ENCODE data around the gene ROBO4. TPM values are rescaled to one million over a fixed set of nuclear protein-coding genes. Genes with fewer than 3 reads are reported as not detected.

Gene ROBO4
- total and polyA plus RNA-seq, 2 donors: 1.5 to 3.7 TPM

DNA sequence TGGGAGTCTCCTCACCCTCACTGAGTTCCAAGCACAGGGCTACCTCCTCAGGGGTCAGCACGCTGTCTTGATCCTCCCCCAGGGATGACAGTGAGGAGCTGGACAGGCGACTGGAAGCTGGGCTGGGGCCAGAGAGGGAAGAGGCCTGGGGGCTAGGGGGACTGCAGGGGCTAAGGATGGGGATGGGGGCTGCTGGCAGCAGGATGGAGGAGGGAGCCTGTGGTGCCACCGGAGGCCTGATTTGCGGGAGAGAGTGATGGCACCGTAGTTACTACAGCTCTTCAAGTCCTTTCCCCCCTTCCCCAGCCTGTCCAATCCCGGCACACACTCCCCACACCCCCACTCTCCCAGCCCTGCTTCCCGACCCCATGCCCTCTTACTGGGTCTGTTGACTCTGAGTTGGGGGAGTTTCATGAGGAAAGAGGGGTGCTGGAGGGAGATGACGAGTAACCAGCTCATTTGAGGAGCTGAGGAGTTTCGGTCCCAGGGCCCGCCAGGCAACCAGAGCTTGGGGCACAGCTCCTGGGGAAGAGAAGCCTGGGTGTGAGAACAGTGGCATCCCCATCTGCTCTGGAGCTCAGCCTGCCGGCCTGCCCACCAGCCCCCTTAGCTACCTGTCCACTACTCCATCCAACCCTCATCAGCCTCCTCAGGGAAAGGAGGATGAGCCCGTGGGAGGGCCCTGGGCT lies 10.5 kb downstream of the ROBO4 start:
- Histone ChIP-seq H3K27ac (ENCODE audit: low read depth in 1 of 2, low read length in 1 of 2) (no peak overlapping the region), H3K4me3 (ENCODE audit: low read length in 2 of 2) (no peak overlapping the region), H3K27me3 (ENCODE audit: control insufficient read depth in 2 of 2, insufficient read depth in 1 of 2, low read length in 1 of 2) (peaks cover 0 to 5% of the 10 kb centered on the region in 2 donors), H3K4me1 (ENCODE audit: control insufficient read depth in 2 of 2, insufficient read depth in 2 of 2, low read length in 2 of 2) (no peaks in the 10 kb centered on the region), H3K9me3 (ENCODE audit: control insufficient read depth in 2 of 2, insufficient read depth in 1 of 2, low read length in 1 of 2) (no peaks in the 10 kb centered on the region), H3K36me3 (ENCODE audit: control insufficient read depth in 2 of 2, insufficient read depth in 2 of 2, low read length in 1 of 2) (no peaks in the 10 kb centered on the region)
- no peak for DNase-seq (ENCODE audit: low read depth in 6 of 9, low spot score in 9 of 9)
- 96% methylated on average over 12 of the region's 12 CpGs for WGBS

DNA sequence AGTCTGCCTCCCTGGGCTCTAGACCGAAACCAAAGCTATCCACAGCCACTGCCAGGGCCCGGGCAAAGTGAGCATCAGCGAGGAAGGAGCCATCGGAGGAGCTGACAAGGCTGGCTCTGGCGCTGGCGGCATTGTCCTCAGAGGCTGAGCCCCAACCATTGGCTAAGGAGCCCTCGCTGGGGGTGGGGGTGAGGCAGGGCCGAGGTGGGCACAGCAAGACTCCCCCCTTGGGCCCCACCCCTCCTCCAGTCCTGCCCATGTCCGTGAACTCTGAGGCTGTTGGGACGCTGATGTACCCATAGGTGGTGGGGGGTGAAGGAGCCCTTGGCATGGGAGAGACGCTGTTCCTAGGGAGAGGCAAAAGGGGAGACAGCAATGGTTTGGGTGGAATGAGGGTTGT lies 11.2 kb downstream of the ROBO4 start:
- Histone ChIP-seq H3K4me1 (ENCODE audit: control insufficient read depth in 2 of 2, insufficient read depth in 2 of 2, low read length in 2 of 2) (no peaks in the 10 kb centered on the region), H3K36me3 (ENCODE audit: control insufficient read depth in 2 of 2, insufficient read depth in 2 of 2, low read length in 1 of 2) (no peaks in the 10 kb centered on the region), H3K9me3 (ENCODE audit: control insufficient read depth in 2 of 2, insufficient read depth in 1 of 2, low read length in 1 of 2) (no peaks in the 10 kb centered on the region), H3K27me3 (ENCODE audit: control insufficient read depth in 2 of 2, insufficient read depth in 1 of 2, low read length in 1 of 2) (peaks cover 0 to 5% of the 10 kb centered on the region in 2 donors), H3K27ac (ENCODE audit: low read depth in 1 of 2, low read length in 1 of 2) (no peak overlapping the region), H3K4me3 (ENCODE audit: low read length in 2 of 2) (no peak overlapping the region)
- DNase-seq (ENCODE audit: low read depth in 6 of 9, low spot score in 9 of 9): no peak
- WGBS: 96% methylated on average over 11 of the region's 11 CpGs

DNA sequence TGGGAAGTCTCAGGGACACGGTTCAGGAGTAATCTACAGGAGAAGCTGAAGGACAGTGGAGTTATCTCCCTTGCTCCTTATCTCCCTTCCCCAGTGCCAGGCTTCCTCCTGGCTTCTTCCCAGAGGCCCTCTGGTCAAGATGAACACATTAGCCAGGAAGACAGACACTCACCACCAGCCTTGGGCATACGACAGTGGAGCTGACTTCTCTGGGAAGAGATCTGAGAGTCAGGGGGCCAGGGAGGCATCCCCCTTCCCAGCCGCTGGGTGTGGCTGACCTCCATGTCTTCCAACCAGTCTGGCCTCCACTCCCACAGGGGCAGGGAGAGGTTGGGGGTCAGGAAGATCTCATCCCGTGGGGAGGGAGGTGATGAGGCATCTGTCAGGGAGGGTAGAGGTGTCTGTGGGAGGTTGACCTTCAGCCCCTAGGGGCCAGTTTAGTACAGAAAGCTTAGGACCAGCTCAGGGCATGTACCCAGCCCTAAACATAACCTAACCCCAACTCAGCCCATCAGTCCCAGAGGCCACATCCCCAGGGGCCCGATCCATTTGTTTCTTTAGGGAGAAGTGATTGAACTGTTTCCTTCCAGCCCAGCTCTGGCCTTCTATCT lies 12.7 kb downstream of the ROBO4 start:
- Histone ChIP-seq H3K27ac (ENCODE audit: low read depth in 1 of 2, low read length in 1 of 2) (no peak overlapping the region), H3K36me3 (ENCODE audit: control insufficient read depth in 2 of 2, insufficient read depth in 2 of 2, low read length in 1 of 2) (no peaks in the 10 kb centered on the region), H3K4me1 (ENCODE audit: control insufficient read depth in 2 of 2, insufficient read depth in 2 of 2, low read length in 2 of 2) (no peaks in the 10 kb centered on the region), H3K4me3 (ENCODE audit: low read length in 2 of 2) (no peak overlapping the region), H3K27me3 (ENCODE audit: control insufficient read depth in 2 of 2, insufficient read depth in 1 of 2, low read length in 1 of 2) (peaks cover 0 to 5% of the 10 kb centered on the region in 2 donors), H3K9me3 (ENCODE audit: control insufficient read depth in 2 of 2, insufficient read depth in 1 of 2, low read length in 1 of 2) (no peaks in the 10 kb centered on the region)
- WGBS: 94% methylated on average over 5 of the region's 5 CpGs
- DNase-seq (ENCODE audit: low read depth in 6 of 9, low spot score in 9 of 9): no peak

DNA sequence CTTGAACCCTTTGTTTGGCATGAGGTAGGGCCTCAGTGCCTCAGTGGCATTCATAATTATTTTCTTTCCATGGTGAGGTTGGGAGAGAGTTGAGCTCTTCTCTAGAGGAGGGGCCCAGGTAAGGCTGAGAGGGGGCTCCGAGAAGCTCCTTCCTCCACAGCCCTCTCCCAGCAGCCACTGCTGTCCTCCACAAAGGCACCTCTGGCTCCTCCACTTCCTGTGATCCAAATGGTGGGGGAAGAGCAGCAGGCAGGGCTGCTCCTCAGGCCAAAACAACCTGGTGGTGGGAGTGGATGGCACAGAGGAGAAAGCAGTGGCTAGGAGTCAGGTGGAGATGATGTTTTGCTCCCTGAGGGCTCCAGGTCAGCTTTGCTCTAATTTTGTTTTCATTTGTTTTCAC lies 13.3 kb downstream of the ROBO4 start:
- no peak for DNase-seq (ENCODE audit: low read depth in 6 of 9, low spot score in 9 of 9)
- no peaks in the 10 kb centered on the region for H3K4me1 ChIP-seq (ENCODE audit: control insufficient read depth in 2 of 2, insufficient read depth in 2 of 2, low read length in 2 of 2)
- H3K4me3 ChIP-seq (ENCODE audit: low read length in 2 of 2): no peak overlapping the region
- WGBS: 88% methylated on average over 1 of the region's 1 CpG
- no peaks in the 10 kb centered on the region for H3K9me3 ChIP-seq (ENCODE audit: control insufficient read depth in 2 of 2, insufficient read depth in 1 of 2, low read length in 1 of 2)
- no peak overlapping the region for H3K27ac ChIP-seq (ENCODE audit: low read depth in 1 of 2, low read length in 1 of 2)
- peaks cover 0 to 5% of the 10 kb centered on the region in 2 donors for H3K27me3 ChIP-seq (ENCODE audit: control insufficient read depth in 2 of 2, insufficient read depth in 1 of 2, low read length in 1 of 2)
- H3K36me3 ChIP-seq (ENCODE audit: control insufficient read depth in 2 of 2, insufficient read depth in 2 of 2, low read length in 1 of 2): no peaks in the 10 kb centered on the region

DNA sequence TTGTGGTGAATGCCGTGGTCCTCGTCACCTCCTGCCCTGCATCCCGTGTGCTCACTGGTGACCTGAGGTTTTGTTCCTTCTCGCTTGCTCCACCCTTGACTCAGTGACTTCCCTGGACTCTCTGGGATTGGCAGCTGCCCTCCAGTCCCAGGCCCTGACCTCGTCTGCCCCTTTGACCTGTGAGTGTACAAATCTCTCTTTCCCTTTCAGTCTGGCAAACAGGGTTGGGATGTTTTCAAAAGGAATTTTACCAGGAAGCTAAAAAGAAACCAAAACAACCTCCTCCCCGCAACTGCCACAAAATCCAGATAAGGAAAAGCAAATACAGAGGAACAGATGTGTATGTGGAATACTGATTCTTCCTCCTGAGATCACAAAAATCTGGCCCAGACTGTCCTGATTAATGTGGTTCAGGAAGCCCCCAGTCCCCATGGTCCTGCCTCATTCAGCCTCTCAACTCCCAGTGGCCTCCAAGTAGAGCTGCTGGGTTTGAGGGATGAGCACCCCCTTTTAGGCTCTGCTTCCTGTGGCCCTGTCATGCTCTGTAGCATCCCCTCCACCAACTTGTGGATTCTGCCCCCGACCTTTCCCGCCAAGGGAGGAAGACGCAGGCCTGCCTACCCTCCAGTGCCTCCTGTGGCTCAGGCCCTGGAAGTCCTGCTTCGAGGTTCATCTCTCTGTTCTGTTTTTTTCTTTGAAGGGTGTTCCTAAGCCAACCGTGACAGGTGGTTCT lies 15.2 kb downstream of the ROBO4 start:
- DNase-seq (ENCODE audit: low read depth in 6 of 9, low spot score in 9 of 9): no peak
- WGBS: 71% methylated on average over 11 of the region's 11 CpGs
- Histone ChIP-seq H3K27me3 (ENCODE audit: control insufficient read depth in 2 of 2, insufficient read depth in 1 of 2, low read length in 1 of 2) (peaks cover 1 to 18% of the 10 kb centered on the region in 2 donors), H3K4me3 (ENCODE audit: low read length in 2 of 2) (no peak overlapping the region), H3K9me3 (ENCODE audit: control insufficient read depth in 2 of 2, insufficient read depth in 1 of 2, low read length in 1 of 2) (no peaks in the 10 kb centered on the region), H3K36me3 (ENCODE audit: control insufficient read depth in 2 of 2, insufficient read depth in 2 of 2, low read length in 1 of 2) (no peaks in the 10 kb centered on the region), H3K4me1 (ENCODE audit: control insufficient read depth in 2 of 2, insufficient read depth in 2 of 2, low read length in 2 of 2) (peaks cover 0 to 1% of the 10 kb centered on the region in 2 donors), H3K27ac (ENCODE audit: low read depth in 1 of 2, low read length in 1 of 2) (no peak overlapping the region)

DNA sequence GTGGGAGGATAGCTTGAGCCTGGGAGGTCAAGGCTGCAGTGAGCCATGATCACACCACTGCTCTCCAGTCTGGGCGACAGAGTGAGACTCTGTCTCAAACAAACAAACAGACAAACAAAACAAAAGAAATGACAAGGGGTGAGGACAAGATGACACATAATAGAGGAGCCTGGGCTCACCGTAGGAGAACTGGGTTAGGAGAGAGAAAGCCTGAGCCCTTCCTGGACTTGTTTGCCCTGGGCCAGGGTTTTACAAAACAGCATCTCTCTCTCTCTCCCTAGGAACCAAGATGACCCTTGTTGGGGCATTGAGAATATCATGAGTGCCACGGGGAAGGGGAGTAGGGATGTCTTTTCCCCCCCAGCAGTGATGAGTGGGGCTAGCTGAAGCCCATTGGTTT lies 16.7 kb downstream of the ROBO4 start:
- Histone ChIP-seq H3K4me1 (ENCODE audit: control insufficient read depth in 2 of 2, insufficient read depth in 2 of 2, low read length in 2 of 2) (peaks cover 5 to 15% of the 10 kb centered on the region in 2 donors), H3K9me3 (ENCODE audit: control insufficient read depth in 2 of 2, insufficient read depth in 1 of 2, low read length in 1 of 2) (no peaks in the 10 kb centered on the region), H3K27me3 (ENCODE audit: control insufficient read depth in 2 of 2, insufficient read depth in 1 of 2, low read length in 1 of 2) (peaks cover 8 to 29% of the 10 kb centered on the region in 2 donors), H3K4me3 (ENCODE audit: low read length in 2 of 2) (no peak overlapping the region), H3K27ac (ENCODE audit: low read depth in 1 of 2, low read length in 1 of 2) (no peak overlapping the region), H3K36me3 (ENCODE audit: control insufficient read depth in 2 of 2, insufficient read depth in 2 of 2, low read length in 1 of 2) (no peaks in the 10 kb centered on the region)
- DNase-seq (ENCODE audit: low read depth in 6 of 9, low spot score in 9 of 9): no peak
- WGBS: 97% methylated on average over 3 of the region's 3 CpGs

DNA sequence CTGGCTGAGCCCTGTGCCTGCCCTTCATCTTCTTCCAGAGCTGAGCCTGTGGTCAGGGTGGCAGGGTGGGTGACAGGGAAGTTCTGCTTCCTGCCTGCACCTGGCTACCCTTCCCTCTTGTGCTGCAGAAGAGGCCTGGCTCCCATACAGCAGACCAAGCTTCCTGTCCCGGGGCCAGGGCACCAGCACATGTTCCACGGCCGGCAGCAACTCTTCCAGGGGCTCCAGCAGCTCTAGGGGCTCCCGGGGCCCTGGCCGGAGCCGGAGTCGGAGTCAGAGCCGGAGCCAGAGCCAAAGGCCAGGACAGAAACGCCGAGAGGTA lies 17.4 kb downstream of the ROBO4 start:
- 31% methylated on average over 10 of the region's 10 CpGs for WGBS
- Histone ChIP-seq H3K9me3 (ENCODE audit: control insufficient read depth in 2 of 2, insufficient read depth in 1 of 2, low read length in 1 of 2) (peaks cover 0 to 1% of the 10 kb centered on the region in 2 donors), H3K36me3 (ENCODE audit: control insufficient read depth in 2 of 2, insufficient read depth in 2 of 2, low read length in 1 of 2) (no peaks in the 10 kb centered on the region), H3K4me1 (ENCODE audit: control insufficient read depth in 2 of 2, insufficient read depth in 2 of 2, low read length in 2 of 2) (peaks cover 7 to 18% of the 10 kb centered on the region in 2 donors), H3K27ac (ENCODE audit: low read depth in 1 of 2, low read length in 1 of 2) (no peak overlapping the region), H3K27me3 (ENCODE audit: control insufficient read depth in 2 of 2, insufficient read depth in 1 of 2, low read length in 1 of 2) (peaks cover 14 to 36% of the 10 kb centered on the region in 2 donors), H3K4me3 (ENCODE audit: low read length in 2 of 2) (no peak overlapping the region)
- DNase-seq (ENCODE audit: low read depth in 6 of 9, low spot score in 9 of 9): peak in 1 of 9 donors; percentile 27

DNA sequence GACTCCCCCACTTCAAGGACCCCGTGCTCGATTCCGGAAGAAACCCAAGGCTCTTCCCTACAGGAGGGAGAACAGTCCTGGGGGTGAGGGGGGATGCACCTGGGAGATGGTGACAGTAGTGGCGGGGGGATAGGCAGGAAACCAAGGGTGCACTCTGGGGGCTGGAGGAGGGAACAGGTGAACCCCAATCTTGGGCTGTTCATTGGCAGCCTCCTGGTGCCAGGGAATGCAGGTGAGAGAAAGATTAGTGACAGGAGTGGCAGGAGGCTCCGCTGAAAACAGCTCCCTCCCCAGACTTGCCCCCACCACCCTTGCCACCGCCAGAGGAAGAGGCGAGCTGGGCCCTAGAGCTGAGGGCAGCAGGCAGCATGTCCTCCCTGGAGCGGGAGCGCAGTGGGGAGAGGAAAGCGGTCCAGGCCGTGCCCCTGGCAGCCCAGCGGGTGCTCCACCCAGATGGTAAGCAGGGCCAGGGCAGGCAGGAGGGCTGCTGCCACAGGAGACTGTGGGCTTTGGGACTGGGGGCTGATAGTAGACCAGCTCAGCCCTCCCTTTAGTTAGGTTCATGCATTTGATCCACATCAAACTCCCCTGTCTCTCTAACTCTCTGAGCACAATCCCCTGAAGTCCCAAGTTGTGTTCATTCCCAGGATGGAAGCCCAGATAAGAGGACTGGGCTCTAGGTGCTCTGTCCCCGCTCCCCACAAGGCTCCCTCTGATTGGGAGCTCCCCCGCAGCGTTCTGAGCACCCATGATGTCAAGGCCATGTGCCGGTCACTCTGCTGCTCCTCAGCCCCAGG lies 18.0 kb downstream of the ROBO4 start:
- no peak overlapping the region for H3K27ac ChIP-seq (ENCODE audit: low read depth in 1 of 2, low read length in 1 of 2)
- no peaks in the 10 kb centered on the region for H3K36me3 ChIP-seq (ENCODE audit: control insufficient read depth in 2 of 2, insufficient read depth in 2 of 2, low read length in 1 of 2)
- no peak overlapping the region for H3K4me3 ChIP-seq (ENCODE audit: low read length in 2 of 2)
- WGBS: 78% methylated on average over 16 of the region's 16 CpGs
- peaks cover 7 to 18% of the 10 kb centered on the region in 2 donors for H3K4me1 ChIP-seq (ENCODE audit: control insufficient read depth in 2 of 2, insufficient read depth in 2 of 2, low read length in 2 of 2)
- H3K27me3 ChIP-seq (ENCODE audit: control insufficient read depth in 2 of 2, insufficient read depth in 1 of 2, low read length in 1 of 2): peaks cover 19 to 40% of the 10 kb centered on the region in 2 donors
- peaks cover 0 to 1% of the 10 kb centered on the region in 2 donors for H3K9me3 ChIP-seq (ENCODE audit: control insufficient read depth in 2 of 2, insufficient read depth in 1 of 2, low read length in 1 of 2)
- no peak for DNase-seq (ENCODE audit: low read depth in 6 of 9, low spot score in 9 of 9)
